ENCODE results near the gene SDF4. TPM values are rescaled to one million over a fixed set of nuclear protein-coding genes. Genes with fewer than 3 reads are reported as not detected.

The SDF4 gene
- total and polyA plus RNA-seq, 2 of the 13 experiments (the other 11 are each of a cell fraction or from before 2014, with no cell fraction given) = 80.8 to 107 TPM

GRCh38 chr1:1205769-1206375 lies 25.9 kb downstream of the SDF4 start (continued):
- TF ChIP-seq STAG1 (CRISPR knock-in tag; IDR thresholded peaks at IDR 0.05) (peak; percentile 18; the same call in 1 of the 2 replicates), ZNF790 (CRISPR knock-in tag; IDR thresholded peaks at IDR 0.05; ENCODE audit: borderline replicate concordance) (no peak), ETV6 (CRISPR knock-in tag; conservative IDR thresholded peaks at IDR 0.05) (no peak), EZH2 (conservative IDR thresholded peaks at IDR 0.05; ENCODE audit: low read depth, low read length) (0 out of 2 replicates have a peak, but pooled peaks have one; percentile 80), ZNF768 (CRISPR knock-in tag; IDR thresholded peaks at IDR 0.05) (no peak), SP4 (CRISPR knock-in tag; IDR thresholded peaks at IDR 0.05) (no peak), ZNF678 (CRISPR knock-in tag; IDR thresholded peaks at IDR 0.05) (no peak), HMGA1 (CRISPR knock-in tag; conservative IDR thresholded peaks at IDR 0.05) (no peak), NONO (IDR thresholded peaks at IDR 0.05) (no peak), NONO (CRISPR knock-in tag; conservative IDR thresholded peaks at IDR 0.05) (0 out of 2 replicates have a peak, but pooled peaks have one; percentile 40), CTCF (CRISPR knock-in tag; IDR thresholded peaks at IDR 0.05) (peak; percentile 49), CHD2 (IDR thresholded peaks at IDR 0.05; ENCODE audit: low read depth, low read length) (no peak), SKIL (CRISPR knock-in tag; IDR thresholded peaks at IDR 0.05; ENCODE audit: borderline replicate concordance) (0 out of 2 replicates have a peak, but pooled peaks have one; percentile 14), ZNF614 (CRISPR knock-in tag; IDR thresholded peaks at IDR 0.05; ENCODE audit: borderline replicate concordance) (no peak)
